NT2/D1 (cell line): ENCODE results near the gene BABAM2.

Experiments
- SUZ12 ChIP-seq: IDR thresholded peaks from 2 replicates; pipeline ENCODE4 v1.6.1; 2011; ENCODE audit not compliant: insufficient read length, insufficient read depth; ENCODE audit errors: extremely low read depth
- YY1 ChIP-seq: IDR thresholded peaks from 2 replicates; pipeline ENCODE4 v1.6.1; 2011; ENCODE audit not compliant: insufficient read length, insufficient read depth
- ZNF274 ChIP-seq: IDR thresholded peaks from 2 replicates; pipeline ENCODE4 v1.6.1; 2011; ENCODE audit warnings: mild to moderate bottlenecking, low read depth, low read length

DNA sequence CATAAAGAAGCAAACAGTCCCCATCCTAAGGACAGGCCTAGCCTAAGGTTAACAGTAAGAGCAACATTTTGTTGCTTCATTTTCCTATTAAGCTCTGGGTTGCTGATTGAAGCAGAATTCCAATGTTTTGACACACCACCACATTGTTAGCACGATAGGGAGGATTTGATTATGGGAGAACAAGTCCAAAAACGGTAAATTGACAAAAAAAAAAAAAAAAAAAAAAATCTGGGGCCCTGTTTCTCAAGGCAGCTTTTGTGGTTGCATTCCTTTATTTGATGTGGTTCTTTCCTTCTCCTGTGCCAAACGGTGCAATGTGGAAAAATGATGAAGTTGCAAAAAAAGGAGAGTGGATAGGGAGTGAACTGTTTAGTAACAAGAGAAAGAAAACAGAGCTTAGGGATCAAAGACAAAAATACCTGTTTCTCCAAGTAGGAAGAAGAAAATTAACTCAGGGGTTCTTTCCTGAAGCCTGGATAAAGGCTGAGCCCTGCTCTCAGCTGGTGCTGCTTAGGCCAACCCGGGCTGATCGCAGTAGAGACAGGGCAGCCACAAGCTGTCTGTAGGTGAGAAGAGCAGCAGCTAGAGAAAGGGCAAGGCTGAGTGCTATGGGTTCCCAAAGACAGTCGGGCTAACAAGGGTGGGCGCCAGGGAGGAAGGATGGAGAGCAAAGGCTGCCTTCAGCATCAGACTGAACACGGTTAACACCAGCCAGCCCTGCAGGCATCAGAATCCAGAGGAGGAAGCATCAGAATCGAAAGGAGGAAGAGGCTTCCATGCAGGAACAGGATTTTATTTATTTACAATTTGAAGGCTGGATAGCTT is 334.3 kb downstream of the BABAM2 start:
- TF ChIP-seq ZNF274 (no peak), SUZ12 (no peak), YY1 (no peak)
